ENCODE measurements around the gene IL10RA. TPM values are rescaled to one million over a fixed set of nuclear protein-coding genes. Genes with fewer than 3 reads are reported as not detected.
A peak's percentile ranks its signal among the peaks of the same experiment; 100 is the strongest.

IL10RA gene
- total and polyA plus RNA-seq, 9 of the 15 experiments (the other 6 are each of a cell fraction or from before 2014, with no cell fraction given): 0.17 to 17.3 (median 2.9) TPM

DNA sequence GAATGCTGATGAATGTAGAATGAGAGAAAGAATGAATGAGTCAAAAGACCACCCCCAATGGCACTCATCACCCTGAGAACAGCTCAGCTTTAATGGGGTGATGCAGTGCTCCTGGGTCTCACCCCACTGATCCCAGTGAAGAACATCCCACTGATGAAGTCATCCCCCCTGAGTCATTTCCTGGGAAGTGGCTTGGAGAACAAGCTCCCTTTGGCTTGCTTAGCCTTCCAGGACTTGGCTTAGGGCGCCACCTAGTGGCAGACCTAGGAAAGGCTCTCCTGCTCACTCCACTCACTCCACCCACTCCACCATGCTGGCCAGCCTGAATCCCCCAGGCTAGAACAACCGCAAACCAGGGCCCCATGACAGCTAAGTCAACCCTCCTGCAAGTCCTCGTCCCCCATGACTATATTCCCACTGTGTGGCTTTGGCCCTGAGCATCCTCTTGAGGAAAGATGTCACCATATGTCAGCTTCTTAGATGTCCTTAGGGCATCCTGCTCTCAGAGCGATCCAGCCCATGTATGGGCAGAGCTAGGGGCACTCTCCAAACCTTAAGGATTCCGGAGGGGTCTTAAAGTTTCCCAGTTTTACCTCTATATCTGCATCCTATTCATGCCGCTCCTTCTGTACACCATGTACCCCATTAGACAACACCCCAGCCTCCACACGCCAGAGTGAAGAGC lies 39.2 kb upstream of the IL10RA start (continued):
- TF ChIP-seq STAG1 (CRISPR knock-in tag; IDR thresholded peaks at IDR 0.05; ENCODE audit: borderline replicate concordance) (peak; percentile 53; the same call in 1 of the 2 replicates), ZNF263 (CRISPR knock-in tag; IDR thresholded peaks at IDR 0.05; ENCODE audit: borderline replicate concordance) (peak; percentile 58; the same call in 1 of the 2 replicates), EWSR1 (IDR thresholded peaks at IDR 0.05; ENCODE audit: borderline replicate concordance, low read depth, partially characterized antibody) (no peak), CTCF (IDR thresholded peaks at IDR 0.05 in 2 of 3, conservative IDR thresholded peaks at IDR 0.05 in 1 of 3; ENCODE audit: insufficient read depth in 2 of 3, low read depth in 1 of 3, low read length in 3 of 3) (peak; percentile 90 to 97 (median 96)), MTA1 (IDR thresholded peaks at IDR 0.05; ENCODE audit: borderline replicate concordance) (peak; percentile 16; the same call in 1 of the 2 replicates), CREB5 (CRISPR knock-in tag; IDR thresholded peaks at IDR 0.05) (no peak), ZNF512 (tag; IDR thresholded peaks at IDR 0.05) (no peak)
- TF ChIP-seq, protein P1, sequence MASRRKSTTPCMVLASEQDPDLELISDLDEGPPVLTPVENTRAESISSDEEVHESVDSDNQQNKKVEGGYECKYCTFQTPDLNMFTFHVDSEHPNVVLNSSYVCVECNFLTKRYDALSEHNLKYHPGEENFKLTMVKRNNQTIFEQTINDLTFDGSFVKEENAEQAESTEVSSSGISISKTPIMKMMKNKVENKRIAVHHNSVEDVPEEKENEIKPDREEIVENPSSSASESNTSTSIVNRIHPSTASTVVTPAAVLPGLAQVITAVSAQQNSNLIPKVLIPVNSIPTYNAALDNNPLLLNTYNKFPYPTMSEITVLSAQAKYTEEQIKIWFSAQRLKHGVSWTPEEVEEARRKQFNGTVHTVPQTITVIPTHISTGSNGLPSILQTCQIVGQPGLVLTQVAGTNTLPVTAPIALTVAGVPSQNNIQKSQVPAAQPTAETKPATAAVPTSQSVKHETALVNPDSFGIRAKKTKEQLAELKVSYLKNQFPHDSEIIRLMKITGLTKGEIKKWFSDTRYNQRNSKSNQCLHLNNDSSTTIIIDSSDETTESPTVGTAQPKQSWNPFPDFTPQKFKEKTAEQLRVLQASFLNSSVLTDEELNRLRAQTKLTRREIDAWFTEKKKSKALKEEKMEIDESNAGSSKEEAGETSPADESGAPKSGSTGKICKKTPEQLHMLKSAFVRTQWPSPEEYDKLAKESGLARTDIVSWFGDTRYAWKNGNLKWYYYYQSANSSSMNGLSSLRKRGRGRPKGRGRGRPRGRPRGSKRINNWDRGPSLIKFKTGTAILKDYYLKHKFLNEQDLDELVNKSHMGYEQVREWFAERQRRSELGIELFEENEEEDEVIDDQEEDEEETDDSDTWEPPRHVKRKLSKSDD (conservative IDR thresholded peaks at IDR 0.05; ENCODE audit: low read length): no peak
- TF ChIP-seq, protein P2, sequence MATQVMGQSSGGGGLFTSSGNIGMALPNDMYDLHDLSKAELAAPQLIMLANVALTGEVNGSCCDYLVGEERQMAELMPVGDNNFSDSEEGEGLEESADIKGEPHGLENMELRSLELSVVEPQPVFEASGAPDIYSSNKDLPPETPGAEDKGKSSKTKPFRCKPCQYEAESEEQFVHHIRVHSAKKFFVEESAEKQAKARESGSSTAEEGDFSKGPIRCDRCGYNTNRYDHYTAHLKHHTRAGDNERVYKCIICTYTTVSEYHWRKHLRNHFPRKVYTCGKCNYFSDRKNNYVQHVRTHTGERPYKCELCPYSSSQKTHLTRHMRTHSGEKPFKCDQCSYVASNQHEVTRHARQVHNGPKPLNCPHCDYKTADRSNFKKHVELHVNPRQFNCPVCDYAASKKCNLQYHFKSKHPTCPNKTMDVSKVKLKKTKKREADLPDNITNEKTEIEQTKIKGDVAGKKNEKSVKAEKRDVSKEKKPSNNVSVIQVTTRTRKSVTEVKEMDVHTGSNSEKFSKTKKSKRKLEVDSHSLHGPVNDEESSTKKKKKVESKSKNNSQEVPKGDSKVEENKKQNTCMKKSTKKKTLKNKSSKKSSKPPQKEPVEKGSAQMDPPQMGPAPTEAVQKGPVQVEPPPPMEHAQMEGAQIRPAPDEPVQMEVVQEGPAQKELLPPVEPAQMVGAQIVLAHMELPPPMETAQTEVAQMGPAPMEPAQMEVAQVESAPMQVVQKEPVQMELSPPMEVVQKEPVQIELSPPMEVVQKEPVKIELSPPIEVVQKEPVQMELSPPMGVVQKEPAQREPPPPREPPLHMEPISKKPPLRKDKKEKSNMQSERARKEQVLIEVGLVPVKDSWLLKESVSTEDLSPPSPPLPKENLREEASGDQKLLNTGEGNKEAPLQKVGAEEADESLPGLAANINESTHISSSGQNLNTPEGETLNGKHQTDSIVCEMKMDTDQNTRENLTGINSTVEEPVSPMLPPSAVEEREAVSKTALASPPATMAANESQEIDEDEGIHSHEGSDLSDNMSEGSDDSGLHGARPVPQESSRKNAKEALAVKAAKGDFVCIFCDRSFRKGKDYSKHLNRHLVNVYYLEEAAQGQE (IDR thresholded peaks at IDR 0.05; ENCODE audit: borderline replicate concordance): peak; percentile 88
- TF ChIP-seq, protein P2 (CRISPR knock-in tag; IDR thresholded peaks at IDR 0.05; ENCODE audit: low read depth): no peak
